WTC11 (cell line): Measurements from ENCODE around the gene DTNBP1. TPM values are rescaled to one million over a fixed set of nuclear protein-coding genes. Genes with fewer than 3 reads are reported as not detected.

Experiments
- ATAC-seq: fragments of 200-7000 bp; cut with Tn5 transposase; 2 replicates; pipeline ENCODE4 v1.10.0; 2021; ENCODE audit warnings: mild to moderate bottlenecking, moderate library complexity
- CTCF ChIA-PET: fragments of 300-600 bp; sonication (Branson Sonifier 250); formaldehyde crosslinking; loops from one replicate; lab custom pipeline; 2021; ENCODE audit warnings: antibody characterized with exemption; lab: Charles Lee
- POLR2A ChIA-PET: fragments of 350-600 bp; sonication (Branson Sonifier 250); formaldehyde crosslinking; loops from one replicate; lab custom pipeline; 2021; ENCODE audit warnings: antibody characterized with exemption; lab: Charles Lee
- DNase-seq: peaks from one replicate; pipeline ENCODE4 v3.0.0; 2021; ENCODE audit warnings: low spot score
- H3K27ac Mint-ChIP-seq: 2 replicates; pipeline ENCODE4 v1.8.0; 2021; ENCODE audit warnings: mixed read lengths
- H3K27me3 Mint-ChIP-seq: 2 replicates; pipeline ENCODE4 v1.8.0; 2021; ENCODE audit warnings: low read depth, mild to moderate bottlenecking, moderate library complexity, mixed read lengths
- H3K36me3 Mint-ChIP-seq: 2 replicates; pipeline ENCODE4 v1.8.0; 2021; ENCODE audit warnings: mixed read lengths
- H3K4me1 Mint-ChIP-seq: 2 replicates; pipeline ENCODE4 v1.8.0; 2022; ENCODE audit warnings: mixed read lengths
- H3K4me3 Mint-ChIP-seq: 2 replicates; pipeline ENCODE4 v1.8.0; 2021; ENCODE audit warnings: mild to moderate bottlenecking, moderate library complexity, mixed read lengths
- H3K9me3 Mint-ChIP-seq: 2 replicates; pipeline ENCODE4 v1.8.0; 2021; ENCODE audit warnings: mixed read lengths
- AR ChIP-seq: fragments of 250-450 bp; sonication (Bioruptor Pico); IDR thresholded peaks from 2 replicates; pipeline ENCODE4 v1.9.0; 2021; ENCODE audit warnings: mild to moderate bottlenecking
- KAT7 ChIP-seq: sonication (generic); formaldehyde crosslinking; IDR thresholded peaks from 2 replicates; pipeline ENCODE4 v1.8.1; 2023; ENCODE audit warnings: missing genetic modification reagents, mild to moderate bottlenecking, borderline replicate concordance
- MLX ChIP-seq: sonication (generic); formaldehyde crosslinking; IDR thresholded peaks from 2 replicates; pipeline ENCODE4 v1.8.1; 2023; ENCODE audit warnings: mild to moderate bottlenecking, missing genetic modification reagents, moderate library complexity
- MYBL2 ChIP-seq: sonication (generic); formaldehyde crosslinking; IDR thresholded peaks from 2 replicates; pipeline ENCODE4 v1.8.1; 2023; ENCODE audit warnings: mild to moderate bottlenecking, moderate library complexity, missing genetic modification reagents
- NFE2L1 ChIP-seq: sonication (generic); formaldehyde crosslinking; IDR thresholded peaks from 2 replicates; pipeline ENCODE4 v1.8.1; 2023; ENCODE audit warnings: missing genetic modification reagents
- NR3C1 ChIP-seq: sonication (generic); formaldehyde crosslinking; conservative IDR thresholded peaks from 2 replicates; pipeline ENCODE4 v1.8.1; 2023; ENCODE audit warnings: low read depth, mild to moderate bottlenecking, missing genetic modification reagents
- RELA ChIP-seq: sonication (generic); formaldehyde crosslinking; IDR thresholded peaks from 2 replicates; pipeline ENCODE4 v1.8.1; 2022; ENCODE audit warnings: missing genetic modification reagents, mild to moderate bottlenecking, borderline replicate concordance
- SP1 ChIP-seq: sonication (generic); formaldehyde crosslinking; conservative IDR thresholded peaks from 2 replicates; pipeline ENCODE4 v1.8.1; 2022; ENCODE audit warnings: missing genetic modification reagents
- TP53 ChIP-seq: sonication (generic); formaldehyde crosslinking; IDR thresholded peaks from 2 replicates; pipeline ENCODE4 v1.8.1; 2023; ENCODE audit warnings: mild to moderate bottlenecking, missing genetic modification reagents
- ZNF219 ChIP-seq: sonication (generic); formaldehyde crosslinking; IDR thresholded peaks from 2 replicates; pipeline ENCODE4 v1.8.0; 2023; ENCODE audit warnings: missing genetic modification reagents, mild to moderate bottlenecking, borderline replicate concordance
- ZNF671 ChIP-seq: fragments of 250-450 bp; sonication (Bioruptor Pico); IDR thresholded peaks from 2 replicates; pipeline ENCODE4 v1.8.0; 2021; ENCODE audit warnings: mild to moderate bottlenecking
- ZSCAN18 ChIP-seq: fragments of 250-450 bp; sonication (Bioruptor Pico); IDR thresholded peaks from 2 replicates; pipeline ENCODE4 v2.1.2; 2022; ENCODE audit warnings: mild to moderate bottlenecking, moderate library complexity
- total RNA-seq: library from RNA; stranded (reverse); gene quantifications from 3 replicates; pipeline ENCODE4 v1.2.3, GENCODE V29; 2021
- TF ChIP-seq, protein P1 (sequence below): sonication (generic); formaldehyde crosslinking; conservative IDR thresholded peaks from 2 replicates; pipeline ENCODE4 v1.8.1; 2023; ENCODE audit warnings: mild to moderate bottlenecking, low read depth, missing genetic modification reagents, moderate library complexity
- TF ChIP-seq, protein P2 (sequence below): sonication (generic); formaldehyde crosslinking; IDR thresholded peaks from 2 replicates; pipeline ENCODE4 v1.8.1; 2023; ENCODE audit warnings: mild to moderate bottlenecking, moderate library complexity, missing genetic modification reagents

Gene DTNBP1
- total RNA-seq, 1 experiment from 2014 or later: 15.1 TPM

- TF ChIP-seq AR (CRISPR knock-in tag): no peak
- no peak for TF ChIP-seq NR3C1 (CRISPR knock-in tag)
- TF ChIP-seq MYBL2 (CRISPR knock-in tag): no peak
- TF ChIP-seq KAT7: no peak
- no peak for TF ChIP-seq TP53 (CRISPR knock-in tag)
- TF ChIP-seq MLX: no peak
- no peak for TF ChIP-seq ZSCAN18 (CRISPR knock-in tag)
- TF ChIP-seq ZNF219 (CRISPR knock-in tag): no peak
- no peak for TF ChIP-seq RELA
Measured at GRCh38 chr6:15628499-15629131, 34.2 kb downstream of the DTNBP1 start (continued).

DNA sequence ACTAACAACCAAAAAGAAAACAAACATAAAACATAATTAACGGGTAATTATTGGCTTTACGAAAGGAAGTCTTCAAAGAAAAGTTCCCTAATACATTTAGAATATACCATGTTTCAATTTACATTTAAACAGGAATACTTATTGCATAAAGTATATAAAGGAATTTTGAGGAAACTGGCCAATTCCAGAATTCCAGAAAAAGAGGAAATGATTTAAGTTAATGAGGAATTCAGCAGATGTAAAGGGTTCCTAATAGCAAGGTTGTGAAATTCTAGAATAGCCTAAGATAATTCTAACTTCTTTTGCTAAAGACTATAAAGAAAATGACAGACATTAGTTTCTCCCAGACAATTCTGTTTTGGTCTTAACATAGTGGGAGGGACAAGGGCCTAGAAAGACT lies 35.0 kb downstream of the DTNBP1 start:
- CTCF ChIA-PET: no interaction called here
- H3K4me3 Mint-ChIP-seq: no peak overlapping the region
- 0 out of 2 replicates have a peak overlapping the region, but pooled peaks have one; percentile 5 for H3K27ac Mint-ChIP-seq
- ATAC-seq (no peak), DNase-seq (no peak)
- H3K36me3 Mint-ChIP-seq: no peaks in the 10 kb centered on the region
- TF ChIP-seq, protein P1, sequence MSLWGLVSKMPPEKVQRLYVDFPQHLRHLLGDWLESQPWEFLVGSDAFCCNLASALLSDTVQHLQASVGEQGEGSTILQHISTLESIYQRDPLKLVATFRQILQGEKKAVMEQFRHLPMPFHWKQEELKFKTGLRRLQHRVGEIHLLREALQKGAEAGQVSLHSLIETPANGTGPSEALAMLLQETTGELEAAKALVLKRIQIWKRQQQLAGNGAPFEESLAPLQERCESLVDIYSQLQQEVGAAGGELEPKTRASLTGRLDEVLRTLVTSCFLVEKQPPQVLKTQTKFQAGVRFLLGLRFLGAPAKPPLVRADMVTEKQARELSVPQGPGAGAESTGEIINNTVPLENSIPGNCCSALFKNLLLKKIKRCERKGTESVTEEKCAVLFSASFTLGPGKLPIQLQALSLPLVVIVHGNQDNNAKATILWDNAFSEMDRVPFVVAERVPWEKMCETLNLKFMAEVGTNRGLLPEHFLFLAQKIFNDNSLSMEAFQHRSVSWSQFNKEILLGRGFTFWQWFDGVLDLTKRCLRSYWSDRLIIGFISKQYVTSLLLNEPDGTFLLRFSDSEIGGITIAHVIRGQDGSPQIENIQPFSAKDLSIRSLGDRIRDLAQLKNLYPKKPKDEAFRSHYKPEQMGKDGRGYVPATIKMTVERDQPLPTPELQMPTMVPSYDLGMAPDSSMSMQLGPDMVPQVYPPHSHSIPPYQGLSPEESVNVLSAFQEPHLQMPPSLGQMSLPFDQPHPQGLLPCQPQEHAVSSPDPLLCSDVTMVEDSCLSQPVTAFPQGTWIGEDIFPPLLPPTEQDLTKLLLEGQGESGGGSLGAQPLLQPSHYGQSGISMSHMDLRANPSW: no peak
- no peak for TF ChIP-seq ZNF671 (CRISPR knock-in tag)
- TF ChIP-seq, protein P2, sequence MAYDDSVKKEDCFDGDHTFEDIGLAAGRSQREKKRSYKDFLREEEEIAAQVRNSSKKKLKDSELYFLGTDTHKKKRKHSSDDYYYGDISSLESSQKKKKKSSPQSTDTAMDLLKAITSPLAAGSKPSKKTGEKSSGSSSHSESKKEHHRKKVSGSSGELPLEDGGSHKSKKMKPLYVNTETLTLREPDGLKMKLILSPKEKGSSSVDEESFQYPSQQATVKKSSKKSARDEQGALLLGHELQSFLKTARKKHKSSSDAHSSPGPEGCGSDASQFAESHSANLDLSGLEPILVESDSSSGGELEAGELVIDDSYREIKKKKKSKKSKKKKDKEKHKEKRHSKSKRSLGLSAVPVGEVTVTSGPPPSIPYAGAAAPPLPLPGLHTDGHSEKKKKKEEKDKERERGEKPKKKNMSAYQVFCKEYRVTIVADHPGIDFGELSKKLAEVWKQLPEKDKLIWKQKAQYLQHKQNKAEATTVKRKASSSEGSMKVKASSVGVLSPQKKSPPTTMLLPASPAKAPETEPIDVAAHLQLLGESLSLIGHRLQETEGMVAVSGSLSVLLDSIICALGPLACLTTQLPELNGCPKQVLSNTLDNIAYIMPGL (CRISPR knock-in tag): no peak
- POLR2A ChIA-PET: no interaction called here
- no peaks in the 10 kb centered on the region for H3K9me3 Mint-ChIP-seq
- no peaks in the 10 kb centered on the region for H3K27me3 Mint-ChIP-seq
- no peaks in the 10 kb centered on the region for H3K4me1 Mint-ChIP-seq

DNA sequence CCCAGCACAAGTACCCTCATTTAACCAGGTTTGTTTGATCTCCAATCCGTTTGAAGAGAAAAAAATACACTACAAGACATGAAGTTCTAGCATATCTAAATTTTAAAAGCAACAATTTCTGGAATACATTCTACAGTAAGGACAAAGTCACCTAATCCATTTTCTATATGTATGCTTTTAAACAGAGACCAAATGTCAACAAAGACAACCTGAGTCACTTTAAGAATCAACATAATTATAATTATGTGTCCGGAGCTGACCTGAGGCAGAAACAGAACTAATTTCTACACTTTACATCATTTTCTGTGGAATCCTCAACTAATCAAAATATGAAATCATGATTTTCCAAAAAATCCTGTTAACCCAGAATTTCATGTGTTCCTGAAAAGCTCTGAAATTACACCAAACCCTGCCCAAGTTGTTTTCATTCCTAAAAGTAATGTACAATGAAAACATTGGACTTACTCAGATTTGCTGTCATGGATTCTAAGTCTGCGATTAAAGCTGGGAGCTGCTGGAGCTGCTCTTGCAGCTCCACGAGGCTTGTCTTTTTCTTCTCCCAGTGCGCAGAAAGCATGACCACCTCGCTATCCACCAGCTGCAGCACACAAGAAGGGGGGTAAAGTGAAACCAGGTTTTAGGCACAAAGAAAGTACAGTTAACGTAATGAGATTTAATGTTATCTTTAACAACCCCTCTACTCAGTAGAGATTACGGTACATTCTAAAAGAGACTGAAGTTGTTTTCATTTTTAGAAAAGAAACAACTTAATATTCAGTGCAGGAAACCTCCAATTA lies 35.8 kb downstream of the DTNBP1 start:
- Mint-ChIP-seq H3K36me3 (no peaks in the 10 kb centered on the region), H3K4me3 (no peak overlapping the region), H3K27ac (0 out of 2 replicates have a peak overlapping the region, but pooled peaks have one; percentile 5), H3K9me3 (no peaks in the 10 kb centered on the region), H3K27me3 (no peaks in the 10 kb centered on the region), H3K4me1 (peaks cover 4% of the 10 kb centered on the region)
- DNase-seq: no peak
- no peak for ATAC-seq
- ChIA-PET POLR2A (no interaction called here), CTCF (no interaction called here)
- no peak for TF ChIP-seq MYBL2 (CRISPR knock-in tag)
- TF ChIP-seq NFE2L1 (CRISPR knock-in tag): no peak
- TF ChIP-seq SP1 (CRISPR knock-in tag): no peak
